Ecto neural progenitor cell (in vitro differentiated cells): Measurements from ENCODE around the gene INO80.

Experiments
- DNase-seq: peaks from one replicate; pipeline ENCODE4 v3.0.0-alpha.2; 2018; ENCODE audit warnings: low spot score

The INO80 gene

GRCh38 chr15:40930430-40931299 is 185.4 kb downstream of the INO80 start:
- peak; percentile 79 for DNase-seq

- DNase-seq: peak; percentile 86
These were observed 186.2 kb downstream of the INO80 start for GRCh38 chr15:40929660-40930429.
